GM18526 (cell line): ENCODE measurements around the gene UNCX.

Experiments used
- POLR2A ChIP-seq: IDR thresholded peaks from 3 replicates; pipeline ENCODE4 v1.6.1; 2011; ENCODE audit not compliant: insufficient read length; ENCODE audit errors: extremely low read depth

Gene UNCX

GRCh38 chr7:1227814-1228544 is 4.7 kb upstream of the UNCX start:
- TF ChIP-seq POLR2A, result no peak

GRCh38 chr7:1228545-1229201 is 4.0 kb upstream of the UNCX start:
- TF ChIP-seq POLR2A, result no peak

GRCh38 chr7:1229202-1229947 is 3.3 kb upstream of the UNCX start:
- no peak for TF ChIP-seq POLR2A

DNA sequence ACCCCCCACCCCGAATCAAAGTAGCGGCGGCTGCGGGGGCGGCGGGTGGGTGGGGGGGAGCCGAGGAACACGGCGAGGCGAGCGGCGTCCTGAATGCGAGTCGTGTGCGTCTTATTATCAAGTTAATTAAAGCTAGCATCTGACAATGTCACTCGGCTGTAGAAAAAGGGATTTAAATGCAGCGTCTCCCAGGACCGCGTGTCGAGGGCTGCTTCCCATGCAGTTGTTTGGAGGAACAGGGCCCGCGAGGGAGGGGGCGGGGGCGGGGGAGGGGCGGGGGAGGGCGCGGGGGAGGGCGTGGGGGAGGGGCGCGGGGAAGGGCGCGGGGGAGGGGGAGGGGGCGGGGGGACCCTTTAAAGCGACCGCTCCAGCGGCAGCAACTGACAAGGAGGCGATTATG is 2.7 kb upstream of the UNCX start:
- no peak for TF ChIP-seq POLR2A

DNA sequence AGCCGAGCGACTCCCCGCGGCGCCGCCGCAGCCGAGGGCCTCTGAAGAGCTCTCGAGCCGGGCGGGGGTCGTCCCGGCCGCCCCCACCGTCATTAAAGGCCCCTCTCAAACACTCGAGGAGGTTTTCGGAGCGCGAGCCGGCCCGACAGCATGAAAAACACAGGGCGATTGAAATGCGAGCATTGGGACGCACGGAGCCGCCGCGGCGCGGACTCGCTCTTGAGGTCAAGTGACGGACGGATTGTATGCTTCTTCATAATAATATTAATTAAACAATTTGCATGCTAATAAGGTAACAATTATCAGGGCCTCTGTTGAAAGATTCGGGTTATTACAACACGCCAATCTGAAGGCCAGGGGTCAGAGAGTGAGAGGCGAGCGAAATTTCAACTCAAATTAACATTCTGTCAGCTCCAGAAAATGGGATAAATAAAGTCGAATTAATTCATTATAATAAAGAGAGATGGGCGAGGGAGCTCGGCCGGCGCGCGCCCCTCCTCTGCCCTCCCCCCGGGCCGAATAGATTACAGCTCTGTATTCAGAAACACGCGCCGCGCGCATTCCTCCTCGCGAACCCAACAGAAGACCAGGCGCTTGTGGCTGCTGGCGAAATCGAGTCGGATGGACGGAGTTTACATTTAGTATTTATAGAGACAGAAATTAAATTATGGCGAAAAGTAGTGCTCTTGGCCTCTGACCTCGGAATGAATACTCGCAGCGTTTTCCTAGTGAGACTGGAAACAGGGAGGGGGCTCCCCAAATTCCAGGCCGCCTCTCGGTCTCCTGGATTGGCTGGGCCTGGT is 2.1 kb upstream of the UNCX start:
- TF ChIP-seq POLR2A, result no peak

DNA sequence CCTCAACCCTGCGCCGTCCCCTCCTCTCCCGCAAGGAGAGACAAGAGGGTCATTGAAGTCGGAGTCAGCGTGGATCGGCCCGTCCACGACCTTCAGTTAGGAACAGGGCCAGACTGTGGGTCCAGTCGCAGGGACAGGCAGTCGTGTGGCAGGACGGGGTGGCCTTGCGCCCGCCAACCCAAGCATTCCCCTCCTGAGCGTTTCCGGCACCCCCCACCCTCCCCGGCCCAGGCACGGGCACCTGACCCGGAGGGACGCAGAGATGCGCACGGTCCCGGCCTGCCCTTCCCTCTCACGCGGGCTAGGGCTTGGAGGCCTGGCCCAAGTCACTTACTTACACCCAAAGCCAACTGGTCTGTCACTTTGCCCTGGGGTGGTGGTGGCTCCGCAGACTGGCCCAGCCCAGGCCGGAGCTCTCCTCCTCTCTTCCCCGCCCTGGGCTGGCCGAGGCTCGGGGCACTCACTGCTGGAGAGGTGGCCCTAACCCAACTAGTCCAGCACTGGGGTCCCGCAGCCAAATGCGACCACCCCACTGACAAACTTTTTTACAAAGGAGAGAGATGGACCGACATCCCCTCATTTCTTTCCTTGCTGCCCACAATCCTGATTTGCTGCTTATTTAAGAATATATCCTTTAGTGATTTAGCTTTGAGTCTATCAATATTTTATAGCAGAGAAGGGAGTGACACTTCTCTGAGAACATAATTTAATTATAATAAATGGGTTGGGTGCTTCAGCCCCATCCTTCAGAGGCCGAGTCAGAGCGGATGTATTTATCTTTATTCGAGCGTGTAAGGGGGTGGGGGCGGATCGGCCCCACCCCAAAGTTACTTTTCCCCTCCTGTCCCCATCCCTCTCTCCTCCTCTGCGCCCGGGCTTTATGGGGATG is 1.2 kb upstream of the UNCX start:
- no peak for TF ChIP-seq POLR2A

DNA sequence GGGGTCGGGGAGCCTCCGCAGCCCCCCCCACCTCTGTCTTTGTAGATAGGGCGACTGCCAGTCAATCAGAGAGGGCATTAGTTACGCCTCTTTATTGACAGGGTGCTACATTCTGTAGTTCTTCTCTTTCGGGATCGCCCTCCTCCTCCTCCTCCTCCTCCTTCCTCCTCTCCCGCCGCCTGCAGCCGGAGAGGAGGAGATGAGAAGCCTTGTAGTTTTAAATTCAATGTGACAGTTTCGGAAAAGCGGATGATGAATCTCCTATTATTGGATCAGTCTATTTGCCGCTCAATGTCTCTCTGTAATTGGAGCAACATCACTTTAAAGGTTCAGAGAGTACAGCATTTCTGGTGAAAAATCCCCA is 587 bp upstream of the UNCX start:
- no peak for TF ChIP-seq POLR2A

- no peak for TF ChIP-seq POLR2A
Observed at GRCh38 chr7:1233333-1234048, 819 bp downstream of the UNCX start.

DNA sequence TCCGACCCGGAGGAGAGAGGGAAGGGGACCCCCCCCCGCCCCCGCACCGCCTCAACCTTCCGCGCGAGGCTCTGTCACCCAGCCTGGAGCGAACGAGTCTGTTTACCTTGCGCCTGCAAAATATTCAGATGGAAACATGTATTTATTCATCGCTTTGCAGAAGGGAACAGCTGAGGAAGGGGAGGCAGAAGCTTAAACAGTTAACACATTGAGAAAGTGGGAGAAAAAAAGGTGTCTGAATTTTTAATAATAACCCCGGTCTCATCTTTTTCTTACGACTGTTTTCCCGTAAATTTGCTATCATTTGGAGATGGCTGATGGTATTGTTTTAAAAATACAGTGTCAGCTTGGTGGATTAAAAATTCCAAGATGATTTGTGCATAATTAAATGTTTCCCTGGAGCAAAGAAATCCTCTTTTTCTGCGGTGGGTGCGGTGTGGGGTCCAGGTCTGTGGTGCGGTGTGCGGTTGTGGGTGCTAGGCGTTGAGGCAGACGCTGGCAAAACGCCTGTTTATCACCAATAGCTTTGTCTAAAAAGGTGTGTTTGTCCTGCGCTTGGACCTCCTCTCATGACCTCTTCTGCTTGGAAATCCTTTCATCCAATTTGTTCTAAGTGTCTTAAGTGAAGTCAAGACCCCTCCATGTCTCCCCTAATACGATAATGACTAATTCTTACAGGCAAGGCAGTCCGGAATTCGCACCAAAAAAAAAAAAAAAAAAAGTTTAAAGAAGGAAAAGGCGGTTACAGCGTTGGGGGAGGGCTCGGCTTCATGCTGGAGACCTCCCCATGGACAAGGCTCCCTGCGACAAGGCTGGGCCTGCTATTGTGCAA is 1.6 kb downstream of the UNCX start:
- TF ChIP-seq POLR2A, result no peak

DNA sequence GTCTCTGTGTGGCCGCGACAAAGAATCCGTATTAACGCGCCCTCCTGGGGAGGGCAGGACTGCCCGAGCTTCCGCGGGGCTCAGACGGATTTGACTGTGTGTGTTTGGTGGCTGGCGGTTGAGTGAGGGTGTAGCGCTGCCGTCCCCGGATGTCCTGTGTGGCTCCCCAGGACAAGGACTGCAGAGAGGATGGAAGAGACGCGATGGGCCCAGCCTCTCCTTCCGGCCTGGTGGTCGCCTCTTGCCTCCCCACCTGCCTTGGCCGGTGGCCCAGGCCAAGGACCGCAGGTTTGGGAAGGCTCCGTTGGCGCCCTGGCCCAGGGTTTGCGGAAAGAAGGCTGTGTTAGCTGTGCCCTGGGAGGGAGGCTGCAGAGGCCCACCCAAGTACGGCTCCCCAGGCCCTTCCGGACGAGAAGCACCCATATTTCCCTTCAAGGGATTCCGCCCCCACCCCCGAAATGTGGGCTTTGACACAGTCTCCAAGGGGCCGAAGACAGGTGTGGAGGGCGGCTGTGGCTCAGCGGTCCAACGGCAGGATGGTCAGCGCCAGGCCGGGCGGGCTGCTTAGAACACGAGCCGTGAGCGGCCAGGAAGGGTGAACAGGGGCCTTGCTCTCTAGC is 2.3 kb downstream of the UNCX start:
- no peak for TF ChIP-seq POLR2A

GRCh38 chr7:1235501-1236131 is 2.9 kb downstream of the UNCX start:
- TF ChIP-seq POLR2A, result no peak

DNA sequence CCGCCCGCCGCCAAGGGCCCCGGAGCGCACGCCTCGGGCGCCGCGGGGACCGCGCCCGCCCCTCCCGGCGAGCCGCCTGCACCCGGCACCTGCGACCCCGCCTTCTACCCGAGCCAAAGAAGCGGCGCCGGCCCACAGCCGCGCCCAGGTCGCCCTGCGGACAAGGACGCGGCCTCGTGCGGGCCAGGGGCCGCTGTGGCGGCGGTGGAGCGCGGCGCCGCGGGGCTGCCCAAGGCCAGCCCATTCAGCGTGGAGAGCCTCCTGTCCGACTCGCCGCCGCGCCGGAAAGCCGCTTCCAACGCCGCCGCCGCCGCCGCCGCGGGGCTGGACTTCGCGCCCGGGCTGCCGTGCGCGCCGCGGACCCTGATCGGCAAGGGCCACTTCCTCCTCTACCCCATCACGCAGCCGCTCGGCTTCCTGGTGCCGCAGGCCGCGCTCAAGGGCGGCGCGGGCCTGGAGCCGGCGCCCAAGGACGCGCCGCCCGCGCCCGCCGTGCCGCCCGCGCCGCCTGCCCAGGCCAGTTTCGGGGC is 3.5 kb downstream of the UNCX start:
- TF ChIP-seq POLR2A, result no peak
